NCI-H2227 (cell line): ENCODE data around the gene TBX2.
"Not testable (repeated sequence)": the region's sequence is repeated elsewhere in the genome, so short reads cannot be mapped to it uniquely, and the experiment has no call there.

Experiments used
- DNase-seq: peaks from one replicate; lab custom pipeline; 2025; ENCODE audit not compliant: unreplicated experiment; lab: John Stamatoyannopoulos, UW

The TBX2 gene

GRCh38 chr17:61425682-61426481 lies 26.2 kb downstream of the TBX2 start:
- no peak for DNase-seq

- DNase-seq = no peak
These were observed 27.1 kb downstream of the TBX2 start for GRCh38 chr17:61426482-61427304.

GRCh38 chr17:61427567-61427966 lies 27.9 kb downstream of the TBX2 start:
- no peak for DNase-seq

GRCh38 chr17:61429274-61429673 lies 29.6 kb downstream of the TBX2 start:
- no peak for DNase-seq

- DNase-seq = not testable (repeated sequence)
These were observed 30.2 kb downstream of the TBX2 start for GRCh38 chr17:61429831-61430230.

- no peak for DNase-seq
These were observed 32.1 kb downstream of the TBX2 start for GRCh38 chr17:61431594-61432311.

GRCh38 chr17:61436273-61436672 lies 36.6 kb downstream of the TBX2 start:
- no peak for DNase-seq

- no peak for DNase-seq
These were observed 37.5 kb downstream of the TBX2 start for GRCh38 chr17:61436995-61437704.

GRCh38 chr17:61440697-61441096 lies 41.1 kb downstream of the TBX2 start:
- DNase-seq = no peak

GRCh38 chr17:61441507-61441906 lies 41.9 kb downstream of the TBX2 start:
- not testable (repeated sequence) for DNase-seq

GRCh38 chr17:61442136-61442775 lies 42.6 kb downstream of the TBX2 start:
- no peak for DNase-seq

GRCh38 chr17:61442878-61443474 lies 43.3 kb downstream of the TBX2 start:
- DNase-seq = no peak

GRCh38 chr17:61443475-61443882 lies 43.8 kb downstream of the TBX2 start:
- DNase-seq = peak; percentile 23

- DNase-seq = no peak
These were observed 44.4 kb downstream of the TBX2 start for GRCh38 chr17:61444075-61444474.

- no peak for DNase-seq
These were observed 45.2 kb downstream of the TBX2 start for GRCh38 chr17:61444831-61445230.

- no peak for DNase-seq
These were observed 47.7 kb downstream of the TBX2 start for GRCh38 chr17:61447358-61447757.

- DNase-seq = no peak
These were observed 48.4 kb downstream of the TBX2 start for GRCh38 chr17:61448042-61448441.

GRCh38 chr17:61449140-61449539 lies 49.5 kb downstream of the TBX2 start:
- not testable (repeated sequence) for DNase-seq

GRCh38 chr17:61449707-61450640 lies 50.3 kb downstream of the TBX2 start:
- no peak for DNase-seq
